Neuronal stem cell (in vitro differentiated cells): ENCODE measurements around the gene SLC24A2.
A peak's percentile ranks its signal among the peaks of the same experiment; 100 is the strongest.

Source experiments
- DNase-seq: peaks from one replicate; pipeline ENCODE4 v3.0.0-alpha.2; 2013; ENCODE audit warnings: low spot score
- H2AFZ ChIP-seq: one replicate; pipeline ENCODE4 v1.6.1; 2013; ENCODE audit warnings: mild to moderate bottlenecking, low read length, inconsistent platforms
- H2AK5ac ChIP-seq: 2 replicates; pipeline ENCODE4 v1.6.1; 2013; ENCODE audit warnings: low read depth, mild to moderate bottlenecking, inconsistent platforms, low read length, moderate library complexity, mixed read lengths
- H2BK120ac ChIP-seq: 2 replicates; pipeline ENCODE4 v1.6.1; 2013; ENCODE audit warnings: low read depth, mild to moderate bottlenecking, inconsistent platforms, low read length, moderate library complexity, mixed read lengths
- H2BK12ac ChIP-seq: one replicate; pipeline ENCODE4 v1.6.1; 2013; ENCODE audit warnings: low read length, inconsistent platforms
- H2BK15ac ChIP-seq: 2 replicates; pipeline ENCODE4 v1.6.1; 2013; ENCODE audit warnings: mild to moderate bottlenecking, low read length, inconsistent platforms, mixed read lengths
- H2BK5ac ChIP-seq: one replicate; pipeline ENCODE4 v1.6.1; 2013; ENCODE audit warnings: inconsistent platforms, mild to moderate bottlenecking, low read length, moderate library complexity
- H3K14ac ChIP-seq: one replicate; pipeline ENCODE4 v1.6.1; 2013; ENCODE audit warnings: low read length, inconsistent platforms
- H3K18ac ChIP-seq: 2 replicates; pipeline ENCODE4 v1.6.1; 2013; ENCODE audit warnings: low read length, inconsistent platforms
- H3K23ac ChIP-seq: 2 replicates; pipeline ENCODE4 v1.6.1; 2013; ENCODE audit warnings: low read depth, mild to moderate bottlenecking, mixed read lengths, low read length, inconsistent platforms; ENCODE audit not compliant: poor library complexity
- H3K27ac ChIP-seq: replicated peaks from 3 replicates; pipeline ENCODE4 v1.5.1; 2013; ENCODE audit warnings: low read length, inconsistent platforms
- H3K27me3 ChIP-seq, 3 experiments: 2 replicates each; pipeline ENCODE4 v1.6.1; 2013; ENCODE audit warnings: low read length in 3 of 3, mild to moderate bottlenecking in 2 of 3, inconsistent platforms in 1 of 3, low read depth in 1 of 3, mixed read lengths in 1 of 3, moderate library complexity in 1 of 3; ENCODE audit not compliant: control insufficient read depth in 3 of 3, insufficient read depth in 3 of 3
- H3K36me3 ChIP-seq, 2 donors: replicated peaks in 1 of 2; 2 replicates each; pipeline ENCODE4 v1.6.1; 2013; ENCODE audit warnings: low read length in 2 of 2; ENCODE audit not compliant: control insufficient read depth in 2 of 2, insufficient read depth in 2 of 2
- H3K4ac ChIP-seq: 2 replicates; pipeline ENCODE4 v1.6.1; 2013; ENCODE audit warnings: inconsistent platforms, mild to moderate bottlenecking, low read length, moderate library complexity
- H3K4me1 ChIP-seq, 2 donors: 1 replicate in 1 of 2; 2 replicates in 1 of 2; pipeline ENCODE4 v1.6.1; 2013; ENCODE audit warnings: low read length in 2 of 2, low read depth in 1 of 2; ENCODE audit not compliant: control insufficient read depth in 2 of 2, insufficient read depth in 1 of 2
- H3K4me2 ChIP-seq: one replicate; pipeline ENCODE4 v1.6.1; 2013; ENCODE audit warnings: mild to moderate bottlenecking, low read length, inconsistent platforms; ENCODE audit not compliant: insufficient read depth, poor library complexity, severe bottlenecking
- H3K4me3 ChIP-seq, 2 donors: 2 replicates each; pipeline ENCODE4 v1.5.1; 2013; ENCODE audit warnings: low read length in 2 of 2, mild to moderate bottlenecking in 2 of 2, inconsistent platforms in 1 of 2, moderate library complexity in 1 of 2
- H3K79me1 ChIP-seq: one replicate; pipeline ENCODE4 v1.6.1; 2013; ENCODE audit warnings: low read depth, mild to moderate bottlenecking, inconsistent platforms, low read length, moderate library complexity
- H3K9ac ChIP-seq: one replicate; pipeline ENCODE4 v1.6.1; 2013; ENCODE audit warnings: mild to moderate bottlenecking, low read depth, low read length, inconsistent platforms; ENCODE audit not compliant: poor library complexity
- H3K9me3 ChIP-seq, 2 donors: replicated peaks in 1 of 2; 2 replicates each; pipeline versions ENCODE3 to v1.6.1; 2013; ENCODE audit warnings: low read length in 2 of 2, mild to moderate bottlenecking in 2 of 2, inconsistent platforms in 1 of 2, low read depth in 1 of 2, mixed read lengths in 1 of 2, moderate library complexity in 1 of 2; ENCODE audit not compliant: control insufficient read depth in 2 of 2, insufficient read depth in 1 of 2
- H4K8ac ChIP-seq: one replicate; pipeline ENCODE4 v1.6.1; 2013; ENCODE audit warnings: low read depth, mild to moderate bottlenecking, inconsistent platforms, low read length, moderate library complexity
- H4K91ac ChIP-seq: one replicate; pipeline ENCODE4 v1.6.1; 2013; ENCODE audit warnings: low read length, low read depth, mild to moderate bottlenecking, inconsistent platforms; ENCODE audit not compliant: poor library complexity
- WGBS, 2 donors: extraction: QIAGEN DNeasy Blood & Tissue Kit; methylation state at CpG; one replicate each; pipeline ENCODE4 v1.1.7; 2013; ENCODE audit warnings: missing lambda C conversion rate in 2 of 2, mixed read lengths in 1 of 2; ENCODE audit not compliant: insufficient read length in 2 of 2, insufficient replicate concordance in 1 of 2; ENCODE audit errors: extremely low coverage in 2 of 2; 5-methylcytosine and 5-hydroxymethylcytosine counted together

The SLC24A2 gene

DNA sequence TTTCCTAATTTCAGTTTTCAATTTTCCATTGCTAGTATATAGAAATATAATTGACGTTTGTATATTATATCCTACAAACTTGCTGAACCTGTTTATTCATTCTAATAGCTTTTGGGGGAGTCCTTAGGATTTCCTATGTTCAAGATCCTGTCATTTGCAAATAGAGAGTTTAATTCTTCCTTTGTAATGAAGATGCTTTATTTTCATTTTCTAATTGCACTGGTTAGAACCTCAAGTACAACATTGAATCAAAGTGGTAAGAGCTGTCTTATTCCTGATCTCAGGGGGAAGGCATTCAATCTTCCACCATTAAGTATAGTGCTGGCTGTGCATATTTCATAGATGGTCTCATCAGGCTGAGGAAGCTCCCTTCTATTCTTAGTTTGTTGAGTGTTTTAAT, 15.6 kb upstream of the SLC24A2 start:
- H3K27ac ChIP-seq = no peak overlapping the region
- H4K8ac ChIP-seq = no peak overlapping the region
- H3K23ac ChIP-seq = no peak overlapping the region
- H2AK5ac ChIP-seq = no peak overlapping the region
- no peak for DNase-seq
- H3K4ac ChIP-seq = no peak overlapping the region
- peaks cover 0 to 2% of the 10 kb centered on the region in 2 donors for H3K4me1 ChIP-seq
- H3K79me1 ChIP-seq = no peaks in the 10 kb centered on the region
- H2AFZ ChIP-seq = no peak overlapping the region
- H3K4me2 ChIP-seq = no peak overlapping the region
- no peaks in the 10 kb centered on the region for H3K36me3 ChIP-seq
- H3K4me3 ChIP-seq = no peak overlapping the region
- whole genome bisulfite sequencing, 2 donors = no CpG with 5 or more reads among the region's 1 CpG
- H3K27me3 ChIP-seq = no peaks in the 10 kb centered on the region
- H2BK120ac ChIP-seq = no peak overlapping the region
- H3K9me3 ChIP-seq = no peaks in the 10 kb centered on the region
- H2BK15ac ChIP-seq = no peak overlapping the region
- no peak overlapping the region for H2BK5ac ChIP-seq
- no peak overlapping the region for H4K91ac ChIP-seq
- H3K18ac ChIP-seq = no peak overlapping the region
- no peak overlapping the region for H2BK12ac ChIP-seq
- H3K14ac ChIP-seq = no peak overlapping the region
- H3K9ac ChIP-seq = no peak overlapping the region

DNA sequence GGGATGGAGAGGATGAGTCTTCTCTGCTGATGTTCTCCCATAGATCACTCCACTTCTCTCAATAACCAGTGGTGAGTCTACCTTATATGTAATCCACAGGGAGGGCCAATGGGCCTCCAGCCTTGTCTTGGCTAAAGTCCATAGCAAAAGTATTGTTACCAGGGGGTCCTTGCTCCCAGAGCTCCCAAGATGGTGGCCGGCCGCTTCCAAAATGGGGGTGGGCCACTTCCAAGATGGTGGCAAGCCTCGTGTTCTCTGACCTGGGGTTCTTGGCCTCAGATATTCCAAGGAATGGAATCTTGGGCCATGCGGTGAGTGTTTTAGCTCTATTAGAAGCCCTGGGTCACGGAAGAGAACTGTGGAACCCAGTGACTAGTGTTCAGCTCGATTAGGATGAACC, 12.0 kb upstream of the SLC24A2 start:
- H3K36me3 ChIP-seq = no peaks in the 10 kb centered on the region
- H3K27me3 ChIP-seq = no peaks in the 10 kb centered on the region
- no peak overlapping the region for H3K4ac ChIP-seq
- H4K8ac ChIP-seq = no peak overlapping the region
- H3K18ac ChIP-seq = no peak overlapping the region
- no peak overlapping the region for H3K23ac ChIP-seq
- no peaks in the 10 kb centered on the region for H3K79me1 ChIP-seq
- H4K91ac ChIP-seq = no peak overlapping the region
- no peak overlapping the region for H2AFZ ChIP-seq
- no peak overlapping the region for H2BK12ac ChIP-seq
- peak overlapping the region; percentile 26 for H2BK15ac ChIP-seq
- H3K9me3 ChIP-seq = no peaks in the 10 kb centered on the region
- no peak overlapping the region for H3K27ac ChIP-seq
- H2BK120ac ChIP-seq = no peak overlapping the region
- no peak overlapping the region for H3K9ac ChIP-seq
- no peak overlapping the region for H3K4me2 ChIP-seq
- no peak overlapping the region for H2BK5ac ChIP-seq
- H3K14ac ChIP-seq = no peak overlapping the region
- no peak for DNase-seq
- no peak overlapping the region for H2AK5ac ChIP-seq
- peaks cover 0 to 2% of the 10 kb centered on the region in 2 donors for H3K4me1 ChIP-seq
- H3K4me3 ChIP-seq = no peak overlapping the region
- WGBS, 2 donors = no CpG with 5 or more reads among the region's 6 CpGs

DNA sequence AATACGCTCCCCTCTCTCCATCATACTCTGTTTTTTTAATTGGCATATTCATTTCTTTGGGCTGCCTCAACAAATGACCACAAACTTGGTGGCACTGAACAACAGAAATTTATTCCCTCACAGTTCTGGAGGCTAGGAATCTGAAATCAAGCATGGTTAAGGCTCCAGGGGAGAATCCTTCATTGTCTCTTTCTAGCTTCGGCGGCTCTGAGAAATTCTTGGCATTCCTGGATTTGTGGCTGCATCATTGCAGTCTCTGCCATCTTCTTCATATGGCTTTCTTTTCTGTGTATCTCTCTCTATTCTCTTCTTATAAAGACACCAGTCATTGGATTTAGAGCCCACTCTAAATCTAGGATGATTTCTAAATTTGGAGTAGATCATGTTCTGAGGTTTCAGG, 10.9 kb upstream of the SLC24A2 start:
- no CpG with 5 or more reads among the region's 3 CpGs for WGBS, 2 donors
- H4K8ac ChIP-seq = no peak overlapping the region
- DNase-seq = peak; percentile 54

DNA sequence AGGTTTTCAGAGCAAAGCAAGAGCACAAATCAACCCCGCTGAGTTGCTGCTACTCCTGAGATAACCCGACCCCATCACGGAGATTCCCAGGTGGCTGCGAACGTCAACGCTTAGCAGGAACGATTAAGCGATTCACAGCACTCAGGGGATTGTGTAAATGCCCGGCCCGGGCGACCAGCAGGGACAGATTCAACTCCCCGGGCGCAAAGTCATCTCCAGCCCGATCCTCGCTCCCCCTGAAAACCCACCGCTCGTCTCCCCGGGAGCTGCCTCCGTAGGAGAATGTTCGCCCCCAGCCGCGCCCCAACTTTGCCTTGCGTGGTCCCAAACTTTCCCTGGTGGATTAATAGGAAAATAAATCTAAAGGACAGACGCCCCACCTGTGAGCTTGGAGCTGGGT, 685 bp downstream of the SLC24A2 start:
- no CpG with 5 or more reads among the region's 24 CpGs for WGBS, 2 donors
- Histone ChIP-seq H3K27me3 (peaks cover 0 to 45% (median 12%) of the 10 kb centered on the region in 3 experiments), H3K14ac (peak overlapping the region; percentile 49), H4K8ac (no peak overlapping the region), H3K36me3 (no peaks in the 10 kb centered on the region), H3K9me3 (peaks cover 0 to 2% of the 10 kb centered on the region in 2 donors), H4K91ac (no peak overlapping the region), H3K4me2 (peak overlapping the region; percentile 91), H3K79me1 (no peaks in the 10 kb centered on the region), H3K27ac (no peak overlapping the region), H2AFZ (peak overlapping the region; percentile 78), H2BK120ac (no peak overlapping the region), H2BK12ac (no peak overlapping the region), H2BK5ac (no peak overlapping the region), H2AK5ac (no peak overlapping the region), H2BK15ac (no peak overlapping the region), H3K23ac (no peak overlapping the region), H3K4me3 (peak overlapping the region in 1 of 2 donors; percentile 72), H3K9ac (no peak overlapping the region), H3K4me1 (peaks cover 0 to 3% of the 10 kb centered on the region in 2 donors), H3K18ac (peak overlapping the region; percentile 45), H3K4ac (no peak overlapping the region)
- DNase-seq = peak; percentile 29

More for the DNA sequence above, 10.9 kb upstream of the SLC24A2 start:
- Histone ChIP-seq H2BK5ac (no peak overlapping the region), H2AFZ (no peak overlapping the region), H2BK120ac (no peak overlapping the region), H3K4me1 (peaks cover 0 to 2% of the 10 kb centered on the region in 2 donors), H3K36me3 (no peaks in the 10 kb centered on the region), H3K27me3 (no peaks in the 10 kb centered on the region), H3K18ac (no peak overlapping the region), H2BK12ac (no peak overlapping the region), H4K91ac (no peak overlapping the region), H3K4ac (no peak overlapping the region), H3K9me3 (no peaks in the 10 kb centered on the region), H3K9ac (no peak overlapping the region), H3K4me3 (no peak overlapping the region), H2BK15ac (no peak overlapping the region), H3K79me1 (no peaks in the 10 kb centered on the region), H3K27ac (peak overlapping the region; percentile 60), H2AK5ac (no peak overlapping the region), H3K14ac (no peak overlapping the region), H3K4me2 (no peak overlapping the region), H3K23ac (no peak overlapping the region)
